Measurements from ENCODE around the gene ROM1.

- TF ChIP-seq POLR2A (IDR thresholded peaks at IDR 0.05) (no peak), CTCF (IDR thresholded peaks at IDR 0.05) (no peak)
Observed at GRCh38 chr11:62647609-62648005, 34.5 kb downstream of the ROM1 start.
